HEK293 (cell line): ENCODE measurements around the gene IQCH.

Experiments
- CTCF ChIA-PET: fragments of 350-600 bp; formaldehyde crosslinking; extraction: SDS; loops from one replicate; lab custom pipeline; 2021; ENCODE audit warnings: antibody characterized with exemption; lab: Yijun Ruan, JAX
- POLR2A ChIA-PET: fragments of 300-600 bp; formaldehyde crosslinking; extraction: SDS; loops from one replicate; lab custom pipeline; 2020; ENCODE audit warnings: antibody characterized with exemption, inconsistent platforms; lab: Yijun Ruan, JAX
- H3K27ac ChIP-seq: fragments of 200-500 bp; sonication (Bioruptor generic); 2 replicates; pipeline ENCODE4 v1.5.1; 2014; ENCODE audit warnings: low read depth, low read length, control low read depth, inconsistent platforms; ENCODE audit errors: extremely low read depth
- H3K36me3 ChIP-seq, 2 experiments: fragments of 200-500 bp in 1 of 2; sonication (Bioruptor generic) in 1 of 2; 1 replicate in 1 of 2; 2 replicates in 1 of 2; pipeline ENCODE4 v1.5.1; 2014 to 2017; ENCODE audit warnings: inconsistent platforms in 2 of 2, low read length in 2 of 2; ENCODE audit not compliant: control insufficient read depth in 2 of 2, insufficient read depth in 1 of 2
- H3K4me1 ChIP-seq: fragments of 200-500 bp; sonication (Bioruptor generic); 2 replicates; pipeline ENCODE4 v1.5.1; 2014; ENCODE audit warnings: mild to moderate bottlenecking, low read length, inconsistent platforms; ENCODE audit not compliant: control insufficient read depth, insufficient read depth
- H3K4me3 ChIP-seq: 2 replicates; pipeline ENCODE4 v1.5.1; 2011; ENCODE audit warnings: low read depth, mild to moderate bottlenecking, control low read depth, low read length, moderate library complexity
- H3K9me3 ChIP-seq: fragments of 200-500 bp; sonication (Bioruptor generic); 2 replicates; pipeline ENCODE4 v1.5.1; 2014; ENCODE audit warnings: low read depth, low read length, inconsistent platforms; ENCODE audit not compliant: control insufficient read depth, insufficient read depth
- GLI4 ChIP-seq: fragments of 450-650 bp; formaldehyde crosslinking; IDR thresholded peaks from 2 replicates; pipeline ENCODE4 v1.5.1; 2016; ENCODE audit warnings: missing biosample characterization, missing genetic modification characterization
- GLIS2 ChIP-seq: fragments of 450-650 bp; formaldehyde crosslinking; IDR thresholded peaks from 2 replicates; pipeline ENCODE4 v1.5.1; 2016; ENCODE audit warnings: missing biosample characterization, missing genetic modification characterization
- HOXD13 ChIP-seq: sonication (generic); formaldehyde crosslinking; IDR thresholded peaks from 2 replicates; pipeline ENCODE4 v1.8.0; 2022; ENCODE audit warnings: missing genetic modification reagents, borderline replicate concordance
- IKZF3 ChIP-seq: fragments of 450-650 bp; IDR thresholded peaks from 2 replicates; pipeline ENCODE4 v1.5.0; 2018; ENCODE audit warnings: missing biosample characterization, mild to moderate bottlenecking, missing genetic modification characterization, moderate library complexity
- OSR2 ChIP-seq: fragments of 450-650 bp; formaldehyde crosslinking; IDR thresholded peaks from 2 replicates; pipeline ENCODE4 v1.5.1; 2016; ENCODE audit warnings: missing biosample characterization, missing genetic modification characterization
- PRDM1 ChIP-seq: fragments of 450-650 bp; formaldehyde crosslinking; IDR thresholded peaks from 2 replicates; pipeline ENCODE4; 2016; ENCODE audit warnings: missing biosample characterization, missing genetic modification characterization
- SETDB1 ChIP-seq: IDR thresholded peaks from one replicate; pipeline ENCODE4 v1.6.1; 2017; ENCODE audit warnings: mild to moderate bottlenecking, low read length, moderate library complexity, mixed read lengths; ENCODE audit not compliant: insufficient read length
- ZBTB17 ChIP-seq: fragments of 450-650 bp; formaldehyde crosslinking; IDR thresholded peaks from 2 replicates; pipeline ENCODE4 v1.5.1; 2016; ENCODE audit warnings: missing biosample characterization, missing genetic modification characterization
- ZBTB7A ChIP-seq: fragments of 450-650 bp; formaldehyde crosslinking; IDR thresholded peaks from 2 replicates; pipeline ENCODE4 v1.5.1; 2016; ENCODE audit warnings: low read depth, missing biosample characterization, missing genetic modification characterization
- ZFHX2 ChIP-seq: fragments of 450-650 bp; formaldehyde crosslinking; conservative IDR thresholded peaks from 2 replicates; pipeline ENCODE4 v1.5.1; 2016; ENCODE audit warnings: missing biosample characterization, missing genetic modification characterization
- ZFP3 ChIP-seq: fragments of 450-650 bp; formaldehyde crosslinking; IDR thresholded peaks from 2 replicates; pipeline ENCODE4 v1.5.1; 2016; ENCODE audit warnings: low read depth, missing biosample characterization, missing genetic modification characterization
- ZFP41 ChIP-seq: fragments of 450-650 bp; formaldehyde crosslinking; IDR thresholded peaks from 2 replicates; pipeline ENCODE4 v1.5.1; 2016; ENCODE audit warnings: missing biosample characterization, missing genetic modification characterization, borderline replicate concordance
- ZIC2 ChIP-seq: fragments of 450-650 bp; formaldehyde crosslinking; IDR thresholded peaks from 2 replicates; pipeline ENCODE4 v1.5.1; 2016; ENCODE audit warnings: missing biosample characterization, missing genetic modification characterization
- ZNF10 ChIP-seq: fragments of 450-650 bp; formaldehyde crosslinking; IDR thresholded peaks from 2 replicates; pipeline ENCODE4 v1.5.1; 2017; ENCODE audit warnings: missing biosample characterization, missing genetic modification characterization
- ZNF133 ChIP-seq: fragments of 450-650 bp; formaldehyde crosslinking; IDR thresholded peaks from 2 replicates; pipeline ENCODE4 v1.5.1; 2016; ENCODE audit warnings: missing biosample characterization, missing genetic modification characterization
- ZNF202 ChIP-seq: fragments of 450-650 bp; formaldehyde crosslinking; IDR thresholded peaks from 2 replicates; pipeline ENCODE4 v1.5.1; 2016; ENCODE audit warnings: missing biosample characterization, missing genetic modification characterization, borderline replicate concordance
- ZNF211 ChIP-seq: fragments of 450-650 bp; formaldehyde crosslinking; IDR thresholded peaks from 2 replicates; pipeline ENCODE4 v1.5.1; 2016; ENCODE audit warnings: low read depth, missing biosample characterization, missing genetic modification characterization
- ZNF214 ChIP-seq: fragments of 450-650 bp; formaldehyde crosslinking; IDR thresholded peaks from 2 replicates; pipeline ENCODE4 v1.5.1; 2017; ENCODE audit warnings: missing biosample characterization, mild to moderate bottlenecking, missing genetic modification characterization, borderline replicate concordance
- ZNF311 ChIP-seq: fragments of 450-650 bp; formaldehyde crosslinking; IDR thresholded peaks from 2 replicates; pipeline ENCODE4 v1.5.1; 2017; ENCODE audit warnings: missing biosample characterization, missing genetic modification characterization, borderline replicate concordance
- ZNF473 ChIP-seq: fragments of 450-650 bp; formaldehyde crosslinking; IDR thresholded peaks from 2 replicates; pipeline ENCODE4 v1.5.1; 2017; ENCODE audit warnings: missing biosample characterization, missing genetic modification characterization
- ZNF501 ChIP-seq: fragments of 450-650 bp; formaldehyde crosslinking; IDR thresholded peaks from 2 replicates; pipeline ENCODE4 v1.5.1; 2016; ENCODE audit warnings: missing biosample characterization, missing genetic modification characterization
- ZNF558 ChIP-seq: fragments of 450-650 bp; formaldehyde crosslinking; IDR thresholded peaks from 2 replicates; pipeline ENCODE4 v1.5.1; 2016; ENCODE audit warnings: missing biosample characterization, missing genetic modification characterization
- ZNF621 ChIP-seq: fragments of 450-650 bp; formaldehyde crosslinking; IDR thresholded peaks from 2 replicates; pipeline ENCODE4 v1.5.1; 2017; ENCODE audit warnings: missing biosample characterization, missing genetic modification characterization
- TF ChIP-seq, protein P1 (sequence below): fragments of 450-650 bp; formaldehyde crosslinking; IDR thresholded peaks from 2 replicates; pipeline ENCODE4 v1.5.1; 2017; ENCODE audit warnings: missing biosample characterization, missing genetic modification characterization
- TF ChIP-seq, protein P2 (sequence below): fragments of 450-650 bp; formaldehyde crosslinking; IDR thresholded peaks from 2 replicates; pipeline ENCODE4 v1.5.1; 2016; ENCODE audit warnings: missing biosample characterization, missing genetic modification characterization
- TF ChIP-seq, protein P3 (sequence below): fragments of 450-650 bp; formaldehyde crosslinking; IDR thresholded peaks from 2 replicates; pipeline ENCODE4 v1.5.1; 2016; ENCODE audit warnings: missing biosample characterization, missing genetic modification characterization, borderline replicate concordance

The IQCH gene

GRCh38 chr15:67465196-67465952 lies 210.8 kb downstream of the IQCH start:
- H3K4me1 ChIP-seq, result no peaks in the 10 kb centered on the region
- no peaks in the 10 kb centered on the region for H3K9me3 ChIP-seq
- TF ChIP-seq ZNF473 (tag by site-specific recombination) (no peak), ZNF214 (tag by site-specific recombination) (no peak), ZNF10 (no peak), ZFHX2 (no peak), ZNF133 (tag by site-specific recombination) (no peak), ZNF211 (tag by site-specific recombination) (no peak), ZNF501 (no peak), ZFP3 (no peak), ZNF621 (tag by site-specific recombination) (no peak), GLI4 (no peak)
- TF ChIP-seq, protein P1, sequence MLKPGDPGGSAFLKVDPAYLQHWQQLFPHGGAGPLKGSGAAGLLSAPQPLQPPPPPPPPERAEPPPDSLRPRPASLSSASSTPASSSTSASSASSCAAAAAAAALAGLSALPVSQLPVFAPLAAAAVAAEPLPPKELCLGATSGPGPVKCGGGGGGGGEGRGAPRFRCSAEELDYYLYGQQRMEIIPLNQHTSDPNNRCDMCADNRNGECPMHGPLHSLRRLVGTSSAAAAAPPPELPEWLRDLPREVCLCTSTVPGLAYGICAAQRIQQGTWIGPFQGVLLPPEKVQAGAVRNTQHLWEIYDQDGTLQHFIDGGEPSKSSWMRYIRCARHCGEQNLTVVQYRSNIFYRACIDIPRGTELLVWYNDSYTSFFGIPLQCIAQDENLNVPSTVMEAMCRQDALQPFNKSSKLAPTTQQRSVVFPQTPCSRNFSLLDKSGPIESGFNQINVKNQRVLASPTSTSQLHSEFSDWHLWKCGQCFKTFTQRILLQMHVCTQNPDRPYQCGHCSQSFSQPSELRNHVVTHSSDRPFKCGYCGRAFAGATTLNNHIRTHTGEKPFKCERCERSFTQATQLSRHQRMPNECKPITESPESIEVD, result no peak
- TF ChIP-seq, protein P2, sequence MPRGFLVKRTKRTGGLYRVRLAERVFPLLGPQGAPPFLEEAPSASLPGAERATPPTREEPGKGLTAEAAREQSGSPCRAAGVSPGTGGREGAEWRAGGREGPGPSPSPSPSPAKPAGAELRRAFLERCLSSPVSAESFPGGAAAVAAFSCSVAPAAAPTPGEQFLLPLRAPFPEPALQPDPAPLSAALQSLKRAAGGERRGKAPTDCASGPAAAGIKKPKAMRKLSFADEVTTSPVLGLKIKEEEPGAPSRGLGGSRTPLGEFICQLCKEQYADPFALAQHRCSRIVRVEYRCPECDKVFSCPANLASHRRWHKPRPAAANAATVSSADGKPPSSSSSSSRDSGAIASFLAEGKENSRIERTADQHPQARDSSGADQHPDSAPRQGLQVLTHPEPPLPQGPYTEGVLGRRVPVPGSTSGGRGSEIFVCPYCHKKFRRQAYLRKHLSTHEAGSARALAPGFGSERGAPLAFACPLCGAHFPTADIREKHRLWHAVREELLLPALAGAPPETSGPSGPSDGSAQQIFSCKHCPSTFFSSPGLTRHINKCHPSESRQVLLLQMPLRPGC, result no peak
- TF ChIP-seq, all 188 proteins: peak for 0
- ChIA-PET CTCF (interaction anchor here (0.7 to 3.1 kb wide), 3 partner anchors 8 to 371 kb away, joined by 3 to 18 read pairs (median 10); no protein-coding TSS in a partner anchor), POLR2A (no interaction called here)
- H3K36me3 ChIP-seq, result no peaks in the 10 kb centered on the region
- no peak overlapping the region for H3K4me3 ChIP-seq
- no peak overlapping the region for H3K27ac ChIP-seq

- no peak overlapping the region for H3K27ac ChIP-seq
- CTCF ChIA-PET, result interaction anchor here (0.7 to 1.0 kb wide), 4 partner anchors 11 to 1896 kb away, joined by 3 to 5 read pairs (median 4); no protein-coding TSS in a partner anchor
- TF ChIP-seq PRDM1 (tag by site-specific recombination) (no peak), SETDB1 (no peak), HOXD13 (CRISPR knock-in tag) (no peak), ZIC2 (tag by site-specific recombination) (no peak), ZFP41 (no peak), ZNF558 (tag by site-specific recombination) (no peak), GLIS2 (no peak), ZBTB17 (tag by site-specific recombination) (no peak), ZNF311 (tag by site-specific recombination) (no peak), ZBTB7A (no peak), ZNF202 (no peak), OSR2 (tag by site-specific recombination) (no peak), IKZF3 (tag by site-specific recombination) (no peak)
- TF ChIP-seq, protein P1, result no peak
- TF ChIP-seq, protein P3, sequence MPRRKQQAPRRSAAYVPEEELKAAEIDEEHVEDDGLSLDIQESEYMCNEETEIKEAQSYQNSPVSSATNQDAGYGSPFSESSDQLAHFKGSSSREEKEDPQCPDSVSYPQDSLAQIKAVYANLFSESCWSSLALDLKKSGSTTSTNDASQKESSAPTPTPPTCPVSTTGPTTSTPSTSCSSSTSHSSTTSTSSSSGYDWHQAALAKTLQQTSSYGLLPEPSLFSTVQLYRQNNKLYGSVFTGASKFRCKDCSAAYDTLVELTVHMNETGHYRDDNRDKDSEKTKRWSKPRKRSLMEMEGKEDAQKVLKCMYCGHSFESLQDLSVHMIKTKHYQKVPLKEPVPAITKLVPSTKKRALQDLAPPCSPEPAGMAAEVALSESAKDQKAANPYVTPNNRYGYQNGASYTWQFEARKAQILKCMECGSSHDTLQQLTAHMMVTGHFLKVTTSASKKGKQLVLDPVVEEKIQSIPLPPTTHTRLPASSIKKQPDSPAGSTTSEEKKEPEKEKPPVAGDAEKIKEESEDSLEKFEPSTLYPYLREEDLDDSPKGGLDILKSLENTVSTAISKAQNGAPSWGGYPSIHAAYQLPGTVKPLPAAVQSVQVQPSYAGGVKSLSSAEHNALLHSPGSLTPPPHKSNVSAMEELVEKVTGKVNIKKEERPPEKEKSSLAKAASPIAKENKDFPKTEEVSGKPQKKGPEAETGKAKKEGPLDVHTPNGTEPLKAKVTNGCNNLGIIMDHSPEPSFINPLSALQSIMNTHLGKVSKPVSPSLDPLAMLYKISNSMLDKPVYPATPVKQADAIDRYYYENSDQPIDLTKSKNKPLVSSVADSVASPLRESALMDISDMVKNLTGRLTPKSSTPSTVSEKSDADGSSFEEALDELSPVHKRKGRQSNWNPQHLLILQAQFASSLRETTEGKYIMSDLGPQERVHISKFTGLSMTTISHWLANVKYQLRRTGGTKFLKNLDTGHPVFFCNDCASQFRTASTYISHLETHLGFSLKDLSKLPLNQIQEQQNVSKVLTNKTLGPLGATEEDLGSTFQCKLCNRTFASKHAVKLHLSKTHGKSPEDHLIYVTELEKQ (tag by site-specific recombination), result no peak
Measured at GRCh38 chr15:67468416-67468815, 213.8 kb downstream of the IQCH start.

More at GRCh38 chr15:67468416-67468815, 213.8 kb downstream of the IQCH start:
- H3K9me3 ChIP-seq, result no peaks in the 10 kb centered on the region
- H3K4me3 ChIP-seq, result no peak overlapping the region
- H3K36me3 ChIP-seq, result no peaks in the 10 kb centered on the region
- POLR2A ChIA-PET, result no interaction called here
- H3K4me1 ChIP-seq, result no peaks in the 10 kb centered on the region
